GM21576 (cell line): ENCODE data around the gene SHANK3.
A peak's percentile ranks its signal among the peaks of the same experiment; 100 is the strongest.
"Not testable (repeated sequence)": the region's sequence is repeated elsewhere in the genome, so short reads cannot be mapped to it uniquely, and the experiment has no call there.

ENCODE experiments used
- ATAC-seq: cut with Tn5 transposase; IDR thresholded peaks from one replicate; pipeline ENCODE4 v1.9.1; 2021; ENCODE audit warnings: mild to moderate bottlenecking, moderate library complexity; ENCODE audit not compliant: unreplicated experiment

SHANK3 gene

GRCh38 chr22:50672471-50673230 lies at the start of gene SHANK3:
Gene SHANK3, plus strand, starts transcription at chr22:50672823.
- no peak for ATAC-seq

GRCh38 chr22:50624347-50625130 lies 48.1 kb upstream of the SHANK3 start:
- no peak for ATAC-seq

GRCh38 chr22:50625131-50625567 lies 47.5 kb upstream of the SHANK3 start:
- ATAC-seq: no peak

GRCh38 chr22:50625568-50626313 lies 46.9 kb upstream of the SHANK3 start:
- no peak for ATAC-seq

GRCh38 chr22:50626314-50626849 lies 46.2 kb upstream of the SHANK3 start:
- no peak for ATAC-seq

- ATAC-seq: no peak
Measured at GRCh38 chr22:50626850-50627641, 45.6 kb upstream of the SHANK3 start.

- ATAC-seq: peak; percentile 65
Measured at GRCh38 chr22:50627642-50628542, 44.7 kb upstream of the SHANK3 start, which contains the start of gene ARSA. Gene ARSA, minus strand, starts transcription at chr22:50628152. Its CDS starts 373 bp downstream, at chr22:50627779.

GRCh38 chr22:50628543-50629134 lies 44.0 kb upstream of the SHANK3 start:
- ATAC-seq: no peak

- ATAC-seq: no peak
Measured at GRCh38 chr22:50630376-50630775, 42.2 kb upstream of the SHANK3 start.

- ATAC-seq: no peak
Measured at GRCh38 chr22:50633086-50633485, 39.5 kb upstream of the SHANK3 start.

- no peak for ATAC-seq
Measured at GRCh38 chr22:50633771-50634170, 38.9 kb upstream of the SHANK3 start.

- no peak for ATAC-seq
Measured at GRCh38 chr22:50635591-50635990, 37.0 kb upstream of the SHANK3 start.

- ATAC-seq: not testable (repeated sequence)
Measured at GRCh38 chr22:50640296-50640695, 32.3 kb upstream of the SHANK3 start.

GRCh38 chr22:50640857-50641647 lies 31.6 kb upstream of the SHANK3 start:
- no peak for ATAC-seq

- ATAC-seq: no peak
Measured at GRCh38 chr22:50641696-50642607, 30.7 kb upstream of the SHANK3 start.

- ATAC-seq: not testable (repeated sequence)
Measured at GRCh38 chr22:50643021-50643820, 29.4 kb upstream of the SHANK3 start.
